ENCODE measurements around the gene ZNF488.

ZNF488 gene

GRCh38 chr10:47367646-47368045, 16.4 kb downstream of the ZNF488 start:
- no peaks in the 10 kb centered on the region for H3K4me1 ChIP-seq (ENCODE audit: insufficient read depth, low read length, poor library complexity, severe bottlenecking)
- H3K4me2 ChIP-seq (ENCODE audit: low read depth, low read length, poor library complexity, severe bottlenecking): no peak overlapping the region
- H3K36me3 ChIP-seq (ENCODE audit: insufficient read depth, low read length): no peaks in the 10 kb centered on the region
- H3F3A ChIP-seq (ENCODE audit: low read depth): no peaks in the 10 kb centered on the region
- H3K79me2 ChIP-seq (ENCODE audit: insufficient read depth, low read length): no peaks in the 10 kb centered on the region
- H3K9ac ChIP-seq (ENCODE audit: low read depth, low read length, poor library complexity, severe bottlenecking): no peak overlapping the region
- no peak overlapping the region for H2AFZ ChIP-seq (ENCODE audit: low read length)
- no peaks in the 10 kb centered on the region for H3K27me3 ChIP-seq (ENCODE audit: insufficient read depth, low read length, poor library complexity, severe bottlenecking)
- no peaks in the 10 kb centered on the region for H3K9me2 ChIP-seq (replicated peaks; ENCODE audit: low read depth, low read length)
- H4K20me1 ChIP-seq (ENCODE audit: insufficient read depth, low read length, poor library complexity, severe bottlenecking): no peaks in the 10 kb centered on the region
- H3K9me3 ChIP-seq (ENCODE audit: insufficient read depth, low read depth, low read length): no peaks in the 10 kb centered on the region
- H3K4me3 ChIP-seq (ENCODE audit: low read length, poor library complexity, severe bottlenecking): no peak overlapping the region
- TF ChIP-seq CTCF (conservative IDR thresholded peaks at IDR 0.05; ENCODE audit: low read length) (no peak), EZH2phosphoT487 (IDR thresholded peaks at IDR 0.05; ENCODE audit: borderline replicate concordance) (no peak)

GRCh38 chr10:47366731-47367460, 17.2 kb downstream of the ZNF488 start:
- H3K4me1 ChIP-seq (ENCODE audit: insufficient read depth, low read length, poor library complexity, severe bottlenecking): no peaks in the 10 kb centered on the region
- H3K79me2 ChIP-seq (ENCODE audit: insufficient read depth, low read length): no peaks in the 10 kb centered on the region
- H3F3A ChIP-seq (ENCODE audit: low read depth): no peaks in the 10 kb centered on the region
- TF ChIP-seq EZH2phosphoT487 (IDR thresholded peaks at IDR 0.05; ENCODE audit: borderline replicate concordance): no peak
- TF ChIP-seq CTCF (conservative IDR thresholded peaks at IDR 0.05; ENCODE audit: low read length): no peak
- no peak overlapping the region for H3K4me2 ChIP-seq (ENCODE audit: low read depth, low read length, poor library complexity, severe bottlenecking)
- H3K9me2 ChIP-seq (replicated peaks; ENCODE audit: low read depth, low read length): no peaks in the 10 kb centered on the region
- no peak overlapping the region for H3K4me3 ChIP-seq (ENCODE audit: low read length, poor library complexity, severe bottlenecking)
- no peaks in the 10 kb centered on the region for H3K9me3 ChIP-seq (ENCODE audit: insufficient read depth, low read depth, low read length)
- no peak overlapping the region for H3K9ac ChIP-seq (ENCODE audit: low read depth, low read length, poor library complexity, severe bottlenecking)
- no peaks in the 10 kb centered on the region for H3K27me3 ChIP-seq (ENCODE audit: insufficient read depth, low read length, poor library complexity, severe bottlenecking)
- H3K36me3 ChIP-seq (ENCODE audit: insufficient read depth, low read length): no peaks in the 10 kb centered on the region
- H4K20me1 ChIP-seq (ENCODE audit: insufficient read depth, low read length, poor library complexity, severe bottlenecking): no peaks in the 10 kb centered on the region
- H2AFZ ChIP-seq (ENCODE audit: low read length): no peak overlapping the region

GRCh38 chr10:47366181-47366631, 17.9 kb downstream of the ZNF488 start:
- no peaks in the 10 kb centered on the region for H3K9me3 ChIP-seq (ENCODE audit: insufficient read depth, low read depth, low read length)
- H3K4me1 ChIP-seq (ENCODE audit: insufficient read depth, low read length, poor library complexity, severe bottlenecking): no peaks in the 10 kb centered on the region
- H3K36me3 ChIP-seq (ENCODE audit: insufficient read depth, low read length): no peaks in the 10 kb centered on the region
- H3K79me2 ChIP-seq (ENCODE audit: insufficient read depth, low read length): no peaks in the 10 kb centered on the region
- no peaks in the 10 kb centered on the region for H3K27me3 ChIP-seq (ENCODE audit: insufficient read depth, low read length, poor library complexity, severe bottlenecking)
- no peak overlapping the region for H2AFZ ChIP-seq (ENCODE audit: low read length)
- TF ChIP-seq EZH2phosphoT487 (IDR thresholded peaks at IDR 0.05; ENCODE audit: borderline replicate concordance): no peak
- TF ChIP-seq CTCF (conservative IDR thresholded peaks at IDR 0.05; ENCODE audit: low read length): no peak
- no peaks in the 10 kb centered on the region for H3K9me2 ChIP-seq (replicated peaks; ENCODE audit: low read depth, low read length)
- no peak overlapping the region for H3K9ac ChIP-seq (ENCODE audit: low read depth, low read length, poor library complexity, severe bottlenecking)
- no peak overlapping the region for H3K4me3 ChIP-seq (ENCODE audit: low read length, poor library complexity, severe bottlenecking)
- no peaks in the 10 kb centered on the region for H3F3A ChIP-seq (ENCODE audit: low read depth)
- H4K20me1 ChIP-seq (ENCODE audit: insufficient read depth, low read length, poor library complexity, severe bottlenecking): no peaks in the 10 kb centered on the region
- no peak overlapping the region for H3K4me2 ChIP-seq (ENCODE audit: low read depth, low read length, poor library complexity, severe bottlenecking)

All from Loucy (cell line).